GM18520 (cell line): Measurements from ENCODE around the gene CADM1.

ENCODE experiments used
- ATAC-seq: cut with Tn5 transposase; IDR thresholded peaks from one replicate; pipeline ENCODE4 v1.9.1; 2021; ENCODE audit not compliant: unreplicated experiment

CADM1 gene

GRCh38 chr11:115408036-115408921 is 95.9 kb downstream of the CADM1 start:
- no peak for ATAC-seq

DNA sequence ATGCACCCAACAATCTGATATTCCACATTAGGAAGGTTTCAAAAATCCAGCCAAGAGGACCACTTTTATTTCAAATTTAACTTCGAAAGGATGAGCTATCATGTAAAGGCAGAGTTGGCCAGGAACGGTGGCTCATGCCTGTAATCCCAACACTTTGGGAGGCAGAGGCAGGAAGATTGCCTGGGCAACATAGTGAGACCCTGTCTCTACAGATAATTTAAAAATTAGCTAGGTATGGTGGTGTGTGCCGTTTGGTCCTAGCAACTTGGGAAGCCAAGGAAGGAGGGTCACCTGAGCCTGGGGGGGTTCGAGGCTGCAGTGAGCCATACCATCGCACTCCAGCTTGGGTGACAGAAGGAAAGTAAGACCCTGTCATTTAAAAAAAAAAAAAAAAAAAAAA is 96.7 kb downstream of the CADM1 start:
- no peak for ATAC-seq

- ATAC-seq = no peak
Observed at GRCh38 chr11:115406404-115406803, 97.8 kb downstream of the CADM1 start.

DNA sequence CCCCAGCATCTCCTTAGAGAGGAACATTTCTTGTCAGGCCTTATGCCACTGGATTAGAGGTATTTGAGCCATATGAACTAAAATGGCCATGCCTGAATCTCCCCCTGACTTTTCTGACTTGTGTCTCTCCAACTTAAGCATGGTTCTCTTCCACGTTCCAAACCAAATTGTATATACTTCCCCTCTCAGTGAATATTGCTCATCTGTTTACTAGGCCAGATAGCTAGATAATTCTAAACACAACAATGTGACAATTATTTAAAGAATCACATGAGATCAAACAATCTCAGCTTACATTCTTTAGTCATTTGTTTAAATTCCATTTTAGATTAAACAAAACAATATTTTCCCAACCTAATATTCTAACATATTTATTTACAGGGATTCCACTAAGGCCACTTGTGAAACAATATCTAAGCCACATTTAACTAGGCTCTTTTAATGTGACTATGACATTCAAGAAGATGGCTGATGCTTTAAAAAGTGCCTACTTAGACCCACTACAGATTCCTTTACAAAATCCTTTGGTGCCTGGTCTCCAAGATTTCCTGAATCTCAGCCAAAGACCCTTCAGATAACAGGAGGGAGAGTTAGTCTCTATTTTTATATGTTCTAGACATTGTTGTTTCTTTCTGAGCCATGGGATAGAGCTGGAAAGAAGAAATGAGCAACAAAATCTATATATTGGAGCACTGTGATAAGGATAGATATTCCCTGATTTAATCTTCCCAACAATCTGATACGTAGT is 105.7 kb downstream of the CADM1 start:
- no peak for ATAC-seq

DNA sequence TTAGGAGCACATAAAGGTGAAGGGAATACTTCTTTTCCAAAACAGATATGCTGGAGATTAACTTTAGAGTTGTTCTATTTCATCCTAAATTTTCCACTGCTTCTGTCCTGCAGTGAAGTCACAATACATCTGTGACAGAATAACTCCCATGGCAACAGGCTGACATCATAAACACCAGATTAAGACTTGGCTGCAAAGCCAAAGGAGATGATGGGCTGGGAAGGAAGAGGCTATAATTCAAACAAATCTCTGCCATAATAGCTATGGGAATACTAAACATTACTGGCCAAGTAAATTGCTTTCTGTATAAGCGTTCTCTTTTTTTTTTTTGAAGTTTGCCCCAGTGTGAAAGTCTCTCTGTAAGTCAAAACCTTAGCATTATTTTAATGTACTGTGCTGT is 107.7 kb downstream of the CADM1 start:
- no peak for ATAC-seq

- ATAC-seq = no peak
Observed at GRCh38 chr11:115393950-115394349, 110.3 kb downstream of the CADM1 start.

DNA sequence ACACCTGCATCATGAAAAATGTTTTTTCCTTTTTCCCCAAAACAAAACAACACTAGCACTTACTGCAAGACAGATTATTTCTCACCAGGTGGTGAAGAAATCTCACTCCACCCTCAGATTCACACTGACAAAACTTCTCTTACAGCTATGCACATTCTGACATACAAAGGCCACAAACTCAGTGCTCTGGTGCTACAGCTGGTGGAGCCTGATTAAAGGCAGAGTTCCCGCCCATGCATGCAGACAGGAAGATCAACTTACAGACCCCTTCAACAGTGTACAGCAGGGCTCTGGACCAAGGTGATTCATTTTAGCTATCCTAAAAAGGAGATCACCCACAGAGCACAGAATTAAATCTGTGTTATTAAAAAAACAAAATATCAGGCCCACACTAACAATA is 112.6 kb downstream of the CADM1 start:
- ATAC-seq = no peak

DNA sequence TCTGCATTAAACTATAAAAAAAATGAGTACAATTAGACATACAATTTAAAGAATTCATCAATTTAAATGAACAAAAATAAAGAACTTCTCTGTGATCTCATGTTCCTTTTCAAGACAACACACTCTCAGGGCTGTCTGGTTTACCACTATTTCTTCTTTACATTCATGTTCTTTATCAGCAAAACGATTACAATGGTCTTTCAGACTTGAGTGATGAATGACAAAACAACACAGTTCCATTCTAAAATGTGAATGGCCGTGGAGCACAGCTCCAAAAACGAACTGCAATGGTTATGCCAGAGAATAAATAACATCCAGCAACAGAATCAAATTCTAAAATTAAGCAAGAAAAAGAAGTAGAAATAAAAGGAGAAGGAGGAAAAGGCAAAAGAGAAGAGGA is 113.1 kb downstream of the CADM1 start:
- no peak for ATAC-seq

DNA sequence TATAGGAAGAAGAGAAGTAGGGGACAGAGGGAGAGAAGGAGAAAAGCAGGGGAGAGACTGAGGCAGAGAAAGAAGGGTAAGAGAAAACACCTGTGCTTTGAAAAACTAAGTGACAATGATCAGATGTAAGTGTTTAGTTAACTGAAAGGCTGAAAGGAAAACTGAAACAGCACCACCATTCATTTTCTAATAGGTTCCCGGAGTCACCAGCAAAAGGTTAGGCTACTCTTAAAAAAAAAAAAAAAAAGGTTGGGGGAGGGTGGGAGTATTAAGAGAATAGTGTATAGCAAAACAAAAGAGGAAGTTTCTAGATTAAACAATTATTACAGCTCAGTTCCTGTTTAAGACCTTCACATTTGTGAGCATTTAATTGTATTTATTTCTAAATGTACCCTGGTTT is 113.8 kb downstream of the CADM1 start:
- no peak for ATAC-seq

DNA sequence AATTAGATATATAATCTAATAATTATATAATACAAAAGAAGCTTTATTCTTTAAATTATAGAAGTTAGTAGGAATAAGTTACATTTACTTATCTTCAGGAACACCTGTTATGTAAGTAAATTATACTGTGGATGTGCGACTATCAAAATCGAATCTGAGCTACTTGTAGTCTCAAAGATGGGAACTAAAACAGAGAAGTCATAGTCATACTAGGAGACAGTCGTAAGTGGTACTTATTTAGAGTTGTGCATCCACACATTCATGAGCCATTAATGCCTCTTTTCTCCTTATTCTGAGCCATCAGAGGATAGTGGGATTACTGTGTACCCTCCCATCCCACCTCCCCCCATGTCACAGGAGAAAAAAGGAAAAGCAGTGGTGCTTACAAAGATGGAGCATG is 114.4 kb downstream of the CADM1 start:
- no peak for ATAC-seq

GRCh38 chr11:115385226-115385625 is 119.0 kb downstream of the CADM1 start:
- no peak for ATAC-seq

GRCh38 chr11:115384236-115384635 is 120.0 kb downstream of the CADM1 start:
- ATAC-seq = no peak

GRCh38 chr11:115383431-115383830 is 120.8 kb downstream of the CADM1 start:
- ATAC-seq = no peak

GRCh38 chr11:115379528-115379927 is 124.7 kb downstream of the CADM1 start:
- ATAC-seq = peak; percentile 53

GRCh38 chr11:115378557-115378956 is 125.7 kb downstream of the CADM1 start:
- no peak for ATAC-seq

GRCh38 chr11:115377882-115378296 is 126.3 kb downstream of the CADM1 start:
- no peak for ATAC-seq

DNA sequence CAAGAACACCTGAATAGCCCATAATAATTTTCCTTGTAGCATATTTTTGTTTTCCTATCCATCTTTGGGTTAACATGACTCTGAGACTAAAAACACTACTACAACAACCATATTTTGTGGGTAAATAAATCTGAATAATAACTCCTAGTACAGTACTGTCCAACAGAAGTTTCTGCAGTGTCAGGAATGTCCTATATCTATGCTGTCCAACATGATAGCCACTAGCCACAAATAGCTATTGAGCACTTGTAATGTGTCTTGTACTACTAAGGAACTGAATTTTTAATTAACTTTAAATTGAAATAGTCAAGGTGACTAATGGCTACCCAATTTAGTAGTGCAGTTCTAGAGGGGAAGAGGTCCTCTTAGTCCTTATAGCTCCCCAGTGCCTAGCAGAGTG is 135.6 kb downstream of the CADM1 start:
- ATAC-seq = no peak

- ATAC-seq = no peak
Observed at GRCh38 chr11:115366826-115367225, 137.4 kb downstream of the CADM1 start.

GRCh38 chr11:115365907-115366306 is 138.3 kb downstream of the CADM1 start:
- ATAC-seq = no peak

DNA sequence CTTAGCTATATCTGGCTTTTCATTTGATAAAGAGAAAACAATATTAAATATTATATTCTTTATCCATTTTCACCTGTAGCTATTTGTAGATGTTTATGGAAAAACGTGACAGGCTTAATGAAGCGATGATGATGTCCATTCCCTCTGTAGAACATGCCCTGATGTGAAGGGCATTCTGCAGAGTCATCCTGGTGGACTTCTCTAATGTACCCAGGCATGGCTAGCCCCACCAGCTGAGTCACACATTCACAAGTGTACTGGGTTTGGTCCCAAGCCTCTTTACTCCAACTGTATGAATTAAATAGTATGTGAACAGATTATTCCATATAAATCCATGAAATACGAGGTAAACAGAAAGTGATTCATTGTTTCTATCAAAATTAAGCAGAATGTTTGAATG is 139.3 kb downstream of the CADM1 start:
- ATAC-seq = no peak

GRCh38 chr11:115363921-115364320 is 140.3 kb downstream of the CADM1 start:
- ATAC-seq = no peak

GRCh38 chr11:115363426-115363825 is 140.8 kb downstream of the CADM1 start:
- ATAC-seq = no peak
